OCI-M2 (cell line): ENCODE results near the gene ZNF43.
"Not testable (repeated sequence)": the region's sequence is repeated elsewhere in the genome, so short reads cannot be mapped to it uniquely, and the experiment has no call there.

Experiments used
- DNase-seq: peaks from one replicate; lab custom pipeline; 2025; ENCODE audit not compliant: unreplicated experiment; lab: John Stamatoyannopoulos, UW

Gene ZNF43

GRCh38 chr19:21835810-21836444 lies at the start of gene ZNF43:
TSS of gene ZNF43 (minus strand) at chr19:21836182. CDS start at chr19:21836038, 144 bp downstream.
- peak; percentile 70 for DNase-seq

DNA sequence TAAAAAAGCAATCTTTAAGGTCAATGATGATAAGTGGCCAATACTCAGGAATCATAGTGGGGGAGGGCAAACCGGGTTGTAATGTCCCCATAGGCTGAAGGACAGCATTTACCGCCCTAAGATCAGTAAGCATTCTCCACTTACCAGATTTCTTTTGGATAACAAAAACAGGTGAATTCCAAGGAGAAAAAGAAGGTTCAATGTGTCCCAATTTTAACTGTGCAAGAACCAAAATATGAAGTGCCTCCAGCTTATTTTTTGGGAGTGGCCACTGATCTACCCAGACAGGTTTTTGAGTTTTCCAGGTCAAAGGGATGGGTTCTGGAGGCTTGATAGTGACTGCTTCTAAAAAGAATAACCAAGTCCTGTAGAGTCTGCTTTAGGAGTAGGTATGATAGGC lies 49.5 kb upstream of the ZNF43 start:
- DNase-seq, result not testable (repeated sequence)

DNA sequence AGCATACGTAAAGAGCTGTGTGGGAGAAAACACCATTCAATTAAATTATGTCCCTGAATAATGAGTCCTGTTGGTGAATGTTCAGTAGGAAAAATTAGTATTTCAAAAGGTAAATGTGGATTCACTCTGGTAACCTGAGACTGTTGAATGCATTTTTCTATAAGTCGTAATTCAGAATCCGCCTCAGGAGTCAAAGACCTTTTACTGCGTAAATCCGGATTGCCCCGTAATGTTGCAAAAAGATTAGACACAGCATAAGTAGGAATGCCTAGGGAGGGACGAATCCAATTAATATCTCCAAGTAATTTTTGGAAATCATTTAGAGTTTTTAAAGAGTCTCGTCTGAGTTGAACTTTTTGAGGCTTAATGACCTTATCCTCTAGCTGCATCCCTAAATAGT lies 48.8 kb upstream of the ZNF43 start:
- DNase-seq, result not testable (repeated sequence)

- DNase-seq, result no peak
Observed at GRCh38 chr19:21883516-21883915, 47.5 kb upstream of the ZNF43 start.

DNA sequence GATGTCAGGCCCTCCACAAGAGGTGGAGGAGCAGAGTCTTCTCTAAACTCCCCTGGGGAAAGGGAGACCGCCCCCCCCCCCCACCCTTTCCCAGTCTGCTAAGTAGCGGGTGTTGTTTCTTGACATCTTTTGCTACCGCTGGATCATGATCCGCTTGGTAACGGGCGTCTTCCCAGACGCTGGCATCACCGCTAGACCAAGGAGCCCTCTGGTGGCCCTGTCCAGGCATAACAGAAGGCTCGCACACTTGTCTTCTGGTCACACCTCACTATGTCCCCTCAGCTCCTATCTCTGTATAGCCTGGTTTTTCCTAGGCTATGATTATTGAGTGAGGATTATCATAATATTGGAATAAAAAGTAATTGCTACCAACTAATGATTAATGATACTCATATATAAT lies 44.8 kb upstream of the ZNF43 start:
- not testable (repeated sequence) for DNase-seq

GRCh38 chr19:21878646-21879045 lies 42.7 kb upstream of the ZNF43 start:
- DNase-seq, result no peak

DNA sequence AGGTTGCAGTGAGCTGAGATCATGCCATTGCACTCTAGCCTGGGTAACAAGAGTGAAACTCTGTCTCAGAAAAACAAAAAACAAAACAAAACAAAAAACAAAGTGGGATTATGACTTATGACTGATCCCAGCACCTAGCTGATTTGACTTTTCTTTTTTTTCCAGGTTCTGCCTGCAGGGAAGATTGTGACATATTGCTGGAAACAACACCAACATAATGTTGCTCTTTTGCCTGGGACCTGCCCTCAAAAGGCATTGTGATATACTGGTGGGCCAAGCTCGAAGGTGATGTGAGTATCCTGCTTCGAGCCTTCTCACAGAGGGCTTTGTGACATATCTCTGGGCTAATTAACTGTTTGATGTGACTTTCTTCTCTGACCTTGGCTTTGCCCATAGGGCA lies 42.0 kb upstream of the ZNF43 start:
- DNase-seq, result no peak

DNA sequence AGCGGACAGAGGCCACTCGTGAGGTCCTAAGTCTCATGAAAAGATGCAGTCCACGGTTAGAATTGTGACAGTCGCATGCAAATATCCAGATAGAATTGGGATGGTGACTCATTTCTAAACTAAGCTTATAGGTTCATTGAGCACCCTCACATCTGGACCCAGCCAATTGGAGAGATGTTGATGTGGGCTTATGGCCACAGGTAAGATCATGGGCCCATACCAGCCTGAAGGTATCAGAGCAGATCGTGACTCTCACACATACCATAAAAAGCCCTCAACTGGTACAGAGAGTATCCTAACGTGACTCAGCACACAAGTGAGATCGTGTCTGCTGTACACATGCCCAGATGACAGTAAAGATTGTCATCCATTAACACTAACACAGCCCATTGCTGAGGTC lies 40.6 kb upstream of the ZNF43 start:
- DNase-seq, result not testable (repeated sequence)

DNA sequence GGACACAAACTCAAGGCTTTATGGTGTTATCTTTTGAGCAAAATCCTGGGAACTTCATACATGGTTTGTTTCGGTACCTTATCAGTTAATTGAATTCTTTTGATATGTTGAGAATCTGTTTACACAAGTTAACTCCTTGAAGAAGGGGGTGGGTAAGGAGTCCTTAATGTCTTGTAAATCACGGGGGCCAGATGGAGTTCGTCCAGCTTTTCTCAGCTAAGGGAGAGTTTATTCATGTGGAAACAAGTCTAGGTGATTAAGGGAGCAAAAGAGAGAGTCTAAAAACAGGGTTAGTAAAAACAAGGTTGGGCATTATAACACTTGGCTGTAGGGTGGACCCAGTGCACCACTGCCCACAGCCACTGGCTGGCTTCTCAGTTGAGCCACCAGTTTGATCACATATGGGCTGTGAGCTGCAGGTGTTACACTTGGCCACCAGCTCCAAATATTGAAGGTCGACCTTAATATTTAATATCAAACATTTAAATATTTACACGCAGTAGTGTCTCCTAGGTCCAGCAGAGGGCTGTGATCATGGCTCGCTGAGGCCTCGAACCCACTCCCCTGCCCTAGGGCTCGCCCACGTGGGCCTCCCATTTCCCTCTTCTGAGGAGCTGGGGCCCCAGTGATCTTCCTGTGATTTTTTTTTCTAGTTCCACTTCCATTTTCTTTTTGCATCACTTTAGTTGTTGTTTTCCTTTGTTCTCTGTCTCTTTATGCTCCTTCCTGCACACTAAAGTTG lies 21.0 kb upstream of the ZNF43 start:
- no peak for DNase-seq

GRCh38 chr19:21851596-21852345 lies 15.8 kb upstream of the ZNF43 start:
- peak; percentile 75 for DNase-seq

DNA sequence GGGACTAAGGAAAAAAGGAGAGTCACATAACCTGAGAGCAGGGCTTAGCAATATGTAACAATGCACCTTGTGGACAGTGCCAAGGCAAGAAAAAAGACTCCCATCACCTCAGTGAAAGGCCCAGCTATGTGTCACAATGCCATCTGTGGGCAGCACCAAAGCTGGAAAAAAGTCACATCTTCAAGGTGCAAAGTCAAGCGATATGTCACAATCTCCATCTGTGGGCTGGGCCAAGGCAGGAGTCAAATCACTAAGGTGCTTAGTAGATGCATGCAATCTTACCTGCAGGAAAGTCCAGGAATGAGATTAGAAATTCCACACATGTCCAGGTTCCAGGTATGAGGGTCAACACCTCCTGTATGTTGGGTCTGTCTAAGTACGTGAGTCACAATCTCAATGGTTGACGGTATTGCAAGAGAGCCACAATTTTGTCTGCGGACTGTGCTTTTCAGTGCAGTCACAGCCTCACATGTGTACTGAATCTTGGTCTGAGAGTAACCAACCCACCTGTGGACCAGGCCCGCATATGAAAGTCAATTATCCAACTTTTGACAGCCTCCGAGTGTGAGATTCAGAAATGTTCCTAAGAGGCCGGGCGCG lies 14.8 kb upstream of the ZNF43 start:
- DNase-seq, result no peak

GRCh38 chr19:21848706-21849105 lies 12.7 kb upstream of the ZNF43 start:
- DNase-seq, result no peak

DNA sequence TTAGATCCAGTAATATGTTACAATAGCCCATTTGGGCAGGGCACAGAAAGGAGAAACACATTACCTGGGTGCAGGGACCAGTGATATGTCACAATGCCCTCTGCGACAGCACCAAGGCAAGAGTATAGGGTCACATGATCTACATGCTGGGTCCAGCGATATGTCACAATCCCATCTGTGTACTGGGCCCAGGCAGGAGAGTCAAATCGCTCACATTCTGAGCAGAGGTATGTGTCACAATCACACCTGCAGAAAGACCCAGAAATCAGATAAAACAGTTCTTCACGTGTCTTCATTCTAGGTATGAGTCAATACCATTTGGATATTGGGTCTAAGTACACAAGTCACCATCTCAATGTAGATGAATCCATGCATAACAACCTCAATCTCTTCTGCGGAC lies 7.1 kb upstream of the ZNF43 start:
- no peak for DNase-seq

DNA sequence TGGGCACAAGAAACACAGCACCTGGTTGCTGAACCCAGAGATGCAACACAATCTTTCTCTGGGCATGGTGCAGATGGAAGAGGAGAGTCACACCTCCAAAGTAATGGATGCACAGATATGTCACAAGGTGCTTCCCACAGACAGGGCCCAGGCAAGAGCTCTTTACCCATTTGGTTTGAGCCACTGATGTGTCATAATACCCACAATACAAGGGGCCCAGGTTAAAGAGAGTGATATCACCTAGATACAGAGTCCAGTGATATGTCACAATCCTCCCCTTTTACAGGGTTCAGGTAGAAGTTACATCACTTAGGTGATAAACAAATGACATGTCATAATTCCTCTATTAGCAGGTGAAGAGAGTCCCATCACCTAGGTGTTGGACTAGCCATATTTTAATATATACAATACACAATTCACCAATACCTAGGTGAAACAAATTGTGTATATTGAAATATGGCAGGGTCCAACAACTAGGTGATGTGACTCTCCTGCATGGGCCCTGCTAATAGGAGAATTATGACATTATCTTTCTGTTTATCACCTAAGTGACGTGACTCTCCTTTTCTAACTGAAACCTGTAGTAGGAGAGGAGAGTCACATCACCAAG lies 5.6 kb upstream of the ZNF43 start:
- DNase-seq, result no peak

GRCh38 chr19:21841081-21841480 lies 5.1 kb upstream of the ZNF43 start:
- DNase-seq, result no peak

DNA sequence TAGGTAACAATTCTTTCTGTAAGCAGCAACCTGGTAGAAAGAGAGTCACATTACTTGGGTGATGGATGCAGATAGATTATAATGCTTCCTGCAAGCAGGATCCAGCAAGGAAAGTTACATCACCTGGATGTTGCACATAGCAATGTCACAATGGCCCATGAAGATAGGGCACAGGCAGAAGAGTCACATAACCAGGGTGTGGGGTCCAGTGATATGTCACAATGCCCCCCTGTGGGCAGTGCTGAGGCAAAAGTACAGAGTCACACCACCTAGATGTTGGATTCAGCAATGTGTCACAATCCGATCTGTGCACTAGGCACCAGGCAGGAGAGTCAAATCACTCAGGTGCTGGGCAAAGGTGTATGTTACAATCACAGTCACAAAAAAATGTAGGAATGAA lies 4.0 kb upstream of the ZNF43 start:
- DNase-seq, result no peak

- DNase-seq, result no peak
Observed at GRCh38 chr19:21838646-21839045, 2.7 kb upstream of the ZNF43 start.

GRCh38 chr19:21835429-21835809 lies 563 bp downstream of the ZNF43 start:
- DNase-seq, result no peak

GRCh38 chr19:21833733-21834132 lies 2.2 kb downstream of the ZNF43 start:
- no peak for DNase-seq

DNA sequence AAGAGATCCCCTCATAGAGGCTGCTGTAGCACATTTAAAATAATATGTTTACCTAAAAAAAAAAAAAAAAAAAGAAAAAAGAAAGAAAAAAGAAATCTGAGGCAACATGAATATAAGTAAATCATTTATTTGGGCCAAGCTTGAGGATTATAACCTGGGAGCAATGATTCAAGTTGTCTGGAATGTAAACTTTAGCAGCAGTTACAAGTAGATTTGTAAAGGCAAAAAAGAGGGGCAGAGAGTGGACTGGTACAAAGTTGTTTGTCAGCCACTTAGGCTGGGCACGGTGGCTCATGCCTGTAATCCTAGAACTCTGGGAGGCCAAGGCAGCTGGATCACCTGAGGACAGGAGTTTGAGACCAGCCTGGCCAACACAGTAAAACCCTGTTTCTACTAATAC lies 11.3 kb downstream of the ZNF43 start:
- DNase-seq, result no peak

- no peak for DNase-seq
Observed at GRCh38 chr19:21823224-21823623, 12.8 kb downstream of the ZNF43 start.
